GM10847 (cell line): Measurements from ENCODE around the gene GATAD2B.

Source experiments
- POLR2A ChIP-seq: IDR thresholded peaks from 2 replicates; pipeline ENCODE4 v1.6.1; 2011; ENCODE audit not compliant: insufficient read length; ENCODE audit errors: extremely low read depth

The GATAD2B gene

DNA sequence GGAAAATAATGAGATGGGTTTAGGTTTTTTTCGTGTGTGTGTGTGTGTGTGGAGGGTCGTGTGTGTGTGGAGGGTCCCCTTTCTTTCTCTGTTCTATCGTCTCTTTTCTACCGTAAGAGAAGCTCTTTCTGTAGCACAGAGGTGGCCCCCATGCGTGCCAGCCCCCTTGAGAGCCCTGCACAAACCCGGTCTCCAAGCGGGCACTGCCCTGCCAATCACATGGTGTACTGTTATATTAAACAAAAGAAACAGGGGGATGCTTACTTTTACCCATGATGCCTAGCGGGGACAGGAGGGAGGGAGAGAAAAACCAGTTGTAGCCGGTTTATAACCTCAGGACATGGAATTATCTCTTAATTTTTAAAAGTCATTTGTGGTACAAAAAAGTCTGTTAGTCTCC, 41.0 kb downstream of the GATAD2B start:
- no peak for TF ChIP-seq POLR2A

DNA sequence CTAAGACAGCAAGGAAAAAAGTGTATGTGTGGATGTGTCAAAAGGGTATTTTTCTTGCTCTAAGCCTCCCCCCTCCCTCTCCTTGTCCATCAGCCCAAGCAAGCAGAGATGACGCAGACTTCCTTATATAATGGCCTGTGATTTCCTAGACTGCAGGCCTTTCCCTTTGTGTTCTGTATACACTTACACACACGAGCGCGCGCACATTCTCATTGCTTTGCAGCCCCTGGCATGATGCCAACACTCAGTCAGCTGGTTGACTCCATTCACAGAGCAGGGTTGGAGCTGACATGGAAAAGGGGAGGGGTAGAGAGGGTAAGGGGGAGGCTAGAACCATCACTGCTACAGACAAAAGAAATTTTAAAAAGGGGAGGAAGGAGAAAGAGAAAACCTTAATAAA, 41.8 kb downstream of the GATAD2B start:
- no peak for TF ChIP-seq POLR2A

DNA sequence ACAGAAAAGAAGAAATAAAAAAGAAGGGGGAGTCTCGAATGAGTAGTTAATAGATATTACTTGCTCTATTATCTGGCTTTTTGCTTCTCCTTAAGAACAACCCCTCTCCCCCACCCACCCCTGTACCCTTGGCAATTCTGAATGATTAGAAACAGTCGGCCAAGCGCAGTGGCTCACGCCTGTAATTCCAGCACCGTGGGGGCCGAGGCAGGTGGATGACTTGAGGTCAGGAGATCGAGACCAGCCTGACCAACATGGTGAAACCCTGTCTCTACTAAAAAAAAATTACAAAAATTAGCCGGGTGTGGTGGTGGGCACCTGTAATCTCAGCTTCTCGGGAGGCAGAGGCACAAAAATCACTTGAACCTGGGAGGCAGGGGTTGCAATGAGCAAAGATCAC, 42.7 kb downstream of the GATAD2B start:
- TF ChIP-seq POLR2A, result no peak

DNA sequence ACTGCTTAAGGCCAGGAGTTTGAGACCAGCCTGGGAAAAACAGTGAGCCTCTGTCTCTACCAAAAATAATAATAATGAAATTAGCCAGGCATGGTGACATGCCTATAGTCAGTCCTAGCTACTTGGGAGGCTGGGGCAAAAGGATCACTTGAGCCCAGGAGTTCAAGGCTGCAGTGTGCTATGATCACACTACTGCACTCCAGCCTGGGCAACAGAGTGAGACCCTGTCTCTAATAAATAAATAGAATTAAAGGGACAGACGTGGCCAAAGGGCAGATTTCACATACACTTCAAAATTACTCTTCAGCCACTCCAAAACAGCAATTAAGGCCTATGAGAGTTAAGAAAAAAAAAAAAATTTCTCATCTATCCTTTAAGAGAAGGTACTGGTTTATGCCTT, 45.7 kb downstream of the GATAD2B start:
- no peak for TF ChIP-seq POLR2A

DNA sequence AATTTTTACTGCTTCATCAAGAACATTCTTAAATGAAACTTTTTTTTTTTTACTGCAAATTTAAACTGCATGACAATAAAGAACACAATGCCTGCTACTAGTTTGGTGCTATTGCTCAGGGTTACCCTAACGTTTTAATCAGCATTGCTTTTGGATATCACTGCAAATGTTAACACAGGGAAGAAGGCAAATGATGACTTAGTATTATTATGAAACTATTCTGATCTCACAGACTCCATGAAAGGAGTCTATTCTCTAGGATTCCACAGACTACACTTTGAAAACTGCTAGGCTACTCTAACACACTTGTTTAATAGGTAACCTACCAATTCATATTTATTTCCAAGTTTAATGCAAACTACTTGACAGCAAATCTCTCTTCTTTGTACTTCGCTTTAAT, 49.8 kb downstream of the GATAD2B start:
- no peak for TF ChIP-seq POLR2A

DNA sequence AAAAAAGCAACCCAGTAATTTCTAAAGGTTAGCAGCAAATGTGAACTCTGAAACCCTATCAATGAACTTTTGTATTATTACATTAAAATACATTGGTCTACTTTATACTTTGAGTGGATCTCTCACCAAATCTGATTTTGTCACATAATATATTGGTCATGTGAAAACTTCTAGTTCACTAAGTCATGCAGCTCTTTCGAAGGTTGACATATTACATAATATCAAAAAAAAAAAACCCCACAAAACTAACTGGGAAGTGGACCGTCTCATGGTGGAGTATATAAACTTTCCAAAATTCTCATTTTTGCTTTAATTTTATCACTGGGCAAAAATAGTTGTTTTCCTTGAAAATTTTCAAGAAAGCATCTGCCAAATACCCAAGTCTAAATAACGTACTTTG, 50.4 kb downstream of the GATAD2B start:
- no peak for TF ChIP-seq POLR2A

DNA sequence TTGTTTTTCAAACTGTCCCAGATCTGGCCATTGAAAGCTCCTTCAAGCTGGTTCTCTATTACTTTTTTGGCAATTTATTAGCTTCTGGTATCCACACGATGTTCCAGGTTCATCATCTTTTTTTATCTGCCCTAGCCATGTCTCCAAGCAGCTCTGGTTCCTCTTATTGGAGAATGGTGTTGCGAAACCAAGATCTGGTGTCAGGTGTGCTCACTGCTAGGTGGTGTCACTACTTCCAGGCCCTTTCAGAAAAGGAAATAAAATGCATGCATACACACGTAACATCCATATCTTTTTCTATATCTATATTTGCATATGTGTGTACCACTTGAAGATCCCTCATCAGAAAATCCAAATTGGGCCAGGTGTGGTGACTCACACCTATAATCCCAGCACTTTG, 53.3 kb downstream of the GATAD2B start:
- no peak for TF ChIP-seq POLR2A

DNA sequence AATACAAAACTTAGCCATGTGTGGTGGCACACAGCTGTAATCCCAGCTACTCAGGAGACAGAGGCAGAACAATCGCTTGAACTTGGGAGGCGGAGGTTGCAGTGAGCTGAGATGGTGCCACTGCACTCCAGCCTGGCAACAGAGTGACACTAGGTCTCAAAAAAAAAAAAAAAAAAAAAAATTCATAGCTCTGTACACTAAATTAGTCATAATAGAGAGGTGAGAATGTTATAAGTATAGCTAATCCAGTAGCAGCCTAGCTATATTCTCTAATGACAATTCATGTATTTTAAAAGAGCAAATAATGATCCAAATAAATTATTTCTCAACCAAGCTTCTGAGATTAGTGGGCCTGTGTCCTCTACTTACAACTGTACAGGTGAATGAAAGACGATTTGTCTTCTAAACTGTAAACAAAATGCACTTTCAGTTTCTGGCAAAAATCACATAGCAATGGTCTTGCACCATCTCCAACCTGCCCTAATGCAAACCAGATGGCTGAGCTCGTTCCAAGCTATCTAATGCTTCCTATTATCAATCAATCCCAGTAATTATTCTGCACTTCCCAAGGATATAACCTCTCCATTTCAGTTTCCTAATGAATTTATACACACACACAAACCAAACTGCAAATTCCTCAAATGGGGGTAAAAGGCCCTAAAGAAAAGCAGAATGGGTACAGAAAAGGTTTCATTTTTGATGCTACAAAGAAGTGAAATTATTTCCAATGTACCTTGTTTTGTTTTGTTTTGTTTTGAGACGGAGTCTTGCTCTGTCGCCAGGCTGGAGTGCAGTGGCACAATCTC, 56.5 kb downstream of the GATAD2B start:
- TF ChIP-seq POLR2A, result no peak

DNA sequence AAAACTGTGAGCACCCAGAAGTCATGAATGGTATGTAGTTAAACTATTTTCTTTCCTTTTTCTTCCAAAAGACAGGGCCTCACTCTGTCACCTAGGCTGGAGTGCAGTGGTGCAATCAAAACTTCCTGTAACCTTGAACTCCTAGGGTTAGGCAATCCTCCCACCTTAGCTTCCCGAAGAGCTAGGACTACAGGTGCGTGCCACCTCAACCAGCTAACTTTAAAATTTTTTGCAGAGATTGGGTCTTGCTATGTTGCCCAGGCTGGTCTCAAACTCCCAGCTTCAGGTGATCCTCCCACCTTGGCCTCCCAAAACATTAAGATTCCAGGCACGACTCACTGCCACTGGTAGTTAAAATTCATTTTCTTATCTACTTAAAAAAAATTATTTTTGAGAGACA, 62.5 kb downstream of the GATAD2B start:
- no peak for TF ChIP-seq POLR2A

DNA sequence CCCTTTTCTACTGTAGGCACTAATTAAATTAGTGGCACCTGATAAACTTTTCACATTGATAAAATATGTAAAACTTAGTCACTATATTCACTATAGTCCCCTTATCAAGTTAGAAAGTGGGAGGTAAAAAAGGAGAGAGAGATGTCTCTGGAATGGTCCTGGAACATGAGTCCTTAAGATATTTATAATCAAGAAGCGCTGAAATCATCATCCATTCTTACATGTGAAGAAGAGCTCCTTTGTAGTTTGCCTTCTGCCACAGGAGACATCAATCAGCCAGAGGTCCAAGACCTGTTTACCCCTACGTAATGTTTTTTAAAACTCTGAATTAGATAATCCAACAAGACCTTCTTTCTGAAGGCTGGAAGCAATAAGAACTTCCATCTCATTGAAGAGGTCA, 65.3 kb downstream of the GATAD2B start:
- no peak for TF ChIP-seq POLR2A

DNA sequence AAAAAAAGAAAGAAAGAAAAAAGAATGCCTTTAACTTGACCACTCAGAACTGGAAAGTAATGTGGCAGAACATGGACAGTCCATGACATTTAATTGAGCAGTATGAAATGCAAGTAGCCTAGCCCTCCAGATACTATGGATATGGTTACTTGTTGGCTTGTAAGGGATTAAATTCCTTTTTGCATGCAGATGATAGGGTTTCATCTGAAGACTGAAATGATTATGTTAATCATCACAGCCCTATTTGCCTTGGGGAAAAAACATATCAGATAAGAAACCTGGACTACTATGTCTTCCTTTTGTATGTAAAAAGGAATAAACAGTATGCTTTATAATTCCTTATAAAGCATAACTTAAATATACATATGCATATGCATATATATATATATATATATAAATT, 66.0 kb downstream of the GATAD2B start:
- TF ChIP-seq POLR2A, result no peak

DNA sequence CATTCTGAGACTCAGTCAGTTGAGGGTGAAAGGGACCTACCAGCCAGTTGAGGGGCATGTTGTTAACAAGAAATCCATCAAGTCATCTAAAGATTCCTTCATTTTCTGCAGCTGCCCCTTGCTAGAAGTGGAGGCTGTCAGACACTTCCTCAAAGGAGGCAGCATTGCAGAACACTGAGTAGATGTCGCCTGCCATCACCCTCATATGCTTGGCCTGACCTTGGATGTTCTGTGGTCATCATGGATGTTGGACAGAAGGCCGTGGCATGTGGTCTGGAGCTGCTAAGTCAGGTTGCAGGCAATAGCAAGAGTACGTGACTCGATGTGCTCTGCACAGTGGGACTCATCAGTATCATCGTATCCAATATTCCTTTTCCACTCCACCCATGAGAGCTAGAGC, 70.6 kb downstream of the GATAD2B start:
- TF ChIP-seq POLR2A, result no peak

DNA sequence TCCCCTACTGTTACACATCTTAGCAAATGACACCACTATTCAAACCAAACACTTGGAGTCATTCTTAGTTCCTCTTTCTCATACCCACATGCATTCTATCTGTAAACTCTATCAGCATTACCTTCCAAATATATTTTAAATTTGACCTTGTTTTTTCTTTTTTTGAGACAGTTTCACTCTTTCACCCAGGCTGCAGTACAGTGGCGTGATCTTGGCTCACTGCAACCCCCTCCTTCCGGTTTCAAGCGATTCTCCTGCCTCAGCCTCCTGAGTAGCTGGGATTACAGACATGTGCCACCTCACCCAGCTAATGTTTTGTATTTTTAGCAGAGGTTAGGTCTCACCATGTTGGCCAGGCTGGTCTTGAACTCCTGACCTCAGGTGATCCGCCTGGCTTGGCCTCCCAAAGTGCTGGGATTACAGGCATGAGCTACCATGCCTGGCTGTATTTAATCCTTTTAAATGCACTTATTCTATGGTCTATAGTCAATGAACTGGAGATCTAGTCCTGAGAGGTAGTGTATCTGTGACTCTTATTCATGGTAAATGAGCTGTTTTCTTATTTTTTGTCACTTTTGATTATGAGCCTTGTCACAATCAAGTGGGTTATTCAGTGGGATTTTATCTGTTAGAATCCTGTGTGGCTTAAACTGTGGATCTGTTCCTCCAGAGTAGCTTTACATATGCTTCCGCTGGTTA, 73.1 kb downstream of the GATAD2B start:
- no peak for TF ChIP-seq POLR2A

DNA sequence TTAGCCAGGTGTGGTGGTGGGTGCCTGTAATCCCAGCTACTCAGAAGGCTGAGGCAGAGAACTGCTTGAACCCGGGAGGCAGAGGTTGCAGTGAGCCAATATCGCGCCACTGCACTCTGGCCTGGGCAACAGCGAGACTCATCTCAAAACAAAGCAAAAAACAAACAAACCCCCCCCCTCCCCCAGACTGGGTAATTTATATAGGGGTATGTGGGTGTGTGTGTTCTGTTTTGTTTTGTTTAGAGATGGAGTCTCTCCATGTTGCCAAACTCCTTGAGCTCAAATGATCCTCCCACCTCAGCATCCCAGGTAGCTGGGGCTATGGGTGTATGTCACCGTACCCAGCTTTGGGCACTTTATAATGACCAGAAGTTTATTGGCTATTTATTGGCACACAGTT, 74.0 kb downstream of the GATAD2B start:
- TF ChIP-seq POLR2A, result no peak

DNA sequence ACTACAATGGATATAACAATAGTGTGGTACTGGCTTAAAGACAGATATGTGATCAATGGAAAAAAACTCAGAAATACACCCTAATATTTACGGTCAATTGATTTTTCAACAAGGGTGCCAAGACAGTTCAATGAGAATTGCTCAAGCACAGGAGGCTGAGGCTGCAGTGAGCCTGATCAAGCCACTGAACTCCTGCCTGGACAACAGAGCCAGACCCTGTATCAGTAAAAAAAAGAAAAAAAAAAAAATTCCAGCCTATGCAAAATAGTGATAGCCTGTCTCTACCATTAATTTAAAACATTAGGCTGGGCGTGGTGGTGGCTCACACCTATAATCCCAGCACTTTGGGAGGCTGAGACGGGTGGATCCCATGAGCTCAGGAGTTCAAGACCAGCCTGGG, 77.6 kb downstream of the GATAD2B start:
- no peak for TF ChIP-seq POLR2A

DNA sequence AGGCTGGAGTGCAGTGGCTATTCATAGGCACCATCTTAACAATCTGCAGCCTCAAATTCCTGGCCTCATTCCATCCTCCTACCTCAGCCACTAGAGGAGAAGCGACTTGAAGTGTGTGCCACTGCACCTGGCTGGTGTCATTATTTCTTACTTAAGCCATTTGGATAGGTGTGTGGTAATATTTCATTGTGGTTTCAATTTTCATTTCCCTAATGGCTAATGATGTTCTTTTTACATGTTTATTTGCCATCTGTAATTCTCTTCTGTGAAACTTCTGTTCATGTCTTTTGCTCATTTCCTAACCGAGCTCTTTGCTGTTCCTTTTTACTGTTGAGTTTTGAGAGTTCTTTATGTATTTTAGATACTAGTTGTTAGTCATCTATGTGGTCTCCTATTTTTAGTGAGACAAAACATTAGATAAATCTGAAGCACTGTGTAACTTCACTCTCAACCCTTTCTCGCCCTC, 80.7 kb downstream of the GATAD2B start:
- TF ChIP-seq POLR2A, result no peak
